ENCODE results near the gene TRDN.

The TRDN gene

DNA sequence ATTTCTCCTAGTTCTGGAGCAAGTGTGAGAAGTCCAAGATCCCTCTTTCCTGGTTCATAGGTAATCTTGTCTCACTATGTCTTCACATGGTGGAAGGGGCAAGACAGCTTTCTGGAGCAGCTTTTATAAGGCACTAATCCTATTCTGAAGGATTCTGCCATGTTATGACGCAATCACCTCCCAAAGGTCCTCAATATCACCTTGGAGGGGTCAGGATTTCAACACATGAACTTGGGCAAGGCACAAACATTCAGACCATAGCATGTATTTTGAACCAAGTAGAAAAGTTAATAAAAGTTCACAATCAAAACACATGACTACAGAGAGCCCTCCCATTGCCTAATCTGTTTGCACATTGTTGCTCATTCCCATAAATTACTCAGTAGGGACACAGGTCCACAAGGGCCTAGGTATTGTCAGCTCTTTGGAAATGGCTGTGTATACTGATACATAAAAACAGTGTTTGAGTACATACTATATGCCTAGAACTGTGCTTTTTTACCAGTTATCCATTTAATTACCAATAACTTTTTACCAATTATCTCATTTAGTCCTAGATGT, 11.3 kb upstream of the TRDN start:
- TF ChIP-seq, protein P1, sequence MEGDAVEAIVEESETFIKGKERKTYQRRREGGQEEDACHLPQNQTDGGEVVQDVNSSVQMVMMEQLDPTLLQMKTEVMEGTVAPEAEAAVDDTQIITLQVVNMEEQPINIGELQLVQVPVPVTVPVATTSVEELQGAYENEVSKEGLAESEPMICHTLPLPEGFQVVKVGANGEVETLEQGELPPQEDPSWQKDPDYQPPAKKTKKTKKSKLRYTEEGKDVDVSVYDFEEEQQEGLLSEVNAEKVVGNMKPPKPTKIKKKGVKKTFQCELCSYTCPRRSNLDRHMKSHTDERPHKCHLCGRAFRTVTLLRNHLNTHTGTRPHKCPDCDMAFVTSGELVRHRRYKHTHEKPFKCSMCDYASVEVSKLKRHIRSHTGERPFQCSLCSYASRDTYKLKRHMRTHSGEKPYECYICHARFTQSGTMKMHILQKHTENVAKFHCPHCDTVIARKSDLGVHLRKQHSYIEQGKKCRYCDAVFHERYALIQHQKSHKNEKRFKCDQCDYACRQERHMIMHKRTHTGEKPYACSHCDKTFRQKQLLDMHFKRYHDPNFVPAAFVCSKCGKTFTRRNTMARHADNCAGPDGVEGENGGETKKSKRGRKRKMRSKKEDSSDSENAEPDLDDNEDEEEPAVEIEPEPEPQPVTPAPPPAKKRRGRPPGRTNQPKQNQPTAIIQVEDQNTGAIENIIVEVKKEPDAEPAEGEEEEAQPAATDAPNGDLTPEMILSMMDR (IDR thresholded peaks at IDR 0.05; ENCODE audit: control insufficient read depth, extremely low read depth, insufficient read depth) = no peak
- no peak for DNase-seq (ENCODE audit: low read depth)
- no peak overlapping the region for H3K4me3 ChIP-seq (ENCODE audit: low read depth, low read length)

DNA sequence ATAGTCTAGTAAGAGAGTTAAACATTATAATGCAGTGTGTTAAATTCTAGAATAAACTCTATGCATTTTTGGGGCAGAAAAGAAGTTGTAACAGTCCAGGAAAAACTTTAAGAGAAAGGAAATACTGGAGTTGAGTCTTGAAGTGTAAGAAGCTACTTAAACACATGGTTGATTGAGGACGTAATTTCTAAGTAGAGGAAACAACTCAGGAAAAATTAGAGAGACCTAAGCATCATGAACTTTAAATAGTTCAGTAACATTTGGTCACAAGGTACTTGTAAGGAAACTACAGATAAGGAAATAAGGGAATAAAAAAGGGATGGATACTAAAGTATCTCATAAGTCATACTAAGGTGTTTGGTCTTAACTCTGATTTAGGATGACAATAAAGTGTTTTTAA, 4.7 kb upstream of the TRDN start:
- H3K4me3 ChIP-seq (ENCODE audit: low read depth, low read length) = no peak overlapping the region
- DNase-seq (ENCODE audit: low read depth) = no peak
- TF ChIP-seq, protein P1 (IDR thresholded peaks at IDR 0.05; ENCODE audit: control insufficient read depth, extremely low read depth, insufficient read depth) = no peak

DNA sequence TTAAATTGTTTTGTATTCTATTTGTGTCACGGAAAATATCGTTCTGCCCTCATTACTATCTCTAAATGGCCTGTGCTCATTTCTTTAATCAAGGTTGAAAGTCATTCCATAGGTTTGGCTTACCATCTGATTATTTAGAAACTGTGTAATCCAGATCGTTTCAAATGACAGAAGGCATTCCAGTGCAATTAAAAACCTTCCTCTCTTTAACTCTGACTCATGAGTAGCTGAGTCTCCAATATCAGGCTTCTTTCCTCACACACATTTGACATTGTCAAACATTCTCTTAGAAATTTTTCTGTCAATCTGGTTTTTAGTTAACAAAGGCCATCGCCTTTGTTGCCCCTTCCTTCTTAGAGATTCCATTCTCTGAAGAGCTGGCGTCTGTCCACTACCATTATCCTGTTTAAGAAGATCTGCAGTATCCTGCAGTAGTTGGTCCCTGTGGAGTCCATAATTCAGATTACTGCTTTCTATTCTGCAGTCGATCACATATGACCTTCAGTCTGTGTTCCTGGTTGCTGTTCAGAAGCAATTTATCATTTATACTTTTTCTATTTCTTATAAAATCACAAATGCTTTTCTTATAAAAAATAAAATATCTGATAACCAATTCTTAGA, 3.9 kb upstream of the TRDN start:
- TF ChIP-seq, protein P1 (IDR thresholded peaks at IDR 0.05; ENCODE audit: control insufficient read depth, extremely low read depth, insufficient read depth) = no peak
- no peak overlapping the region for H3K4me3 ChIP-seq (ENCODE audit: low read depth, low read length)
- DNase-seq (ENCODE audit: low read depth) = no peak

DNA sequence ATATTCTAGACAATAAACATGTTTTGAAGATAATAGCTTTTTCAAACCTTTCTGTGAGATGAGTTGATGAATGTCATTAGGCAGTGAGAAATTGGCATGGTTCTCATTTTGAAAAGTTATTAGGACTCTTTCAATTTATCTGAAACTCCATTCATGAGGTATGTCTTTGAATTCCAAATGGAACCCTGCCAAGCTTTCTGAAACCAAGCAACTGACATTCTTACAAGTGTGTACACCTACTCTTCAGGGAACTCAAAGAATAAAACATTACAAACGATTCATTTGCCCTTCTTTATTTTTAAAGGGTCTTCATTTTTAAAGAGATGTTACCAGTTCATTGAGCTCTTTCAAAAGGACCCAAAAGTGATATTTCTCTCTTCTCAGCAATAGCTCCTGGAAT, 2.1 kb upstream of the TRDN start:
- TF ChIP-seq, protein P1 (IDR thresholded peaks at IDR 0.05; ENCODE audit: control insufficient read depth, extremely low read depth, insufficient read depth) = no peak
- H3K4me3 ChIP-seq (ENCODE audit: low read depth, low read length) = no peak overlapping the region
- no peak for DNase-seq (ENCODE audit: low read depth)

DNA sequence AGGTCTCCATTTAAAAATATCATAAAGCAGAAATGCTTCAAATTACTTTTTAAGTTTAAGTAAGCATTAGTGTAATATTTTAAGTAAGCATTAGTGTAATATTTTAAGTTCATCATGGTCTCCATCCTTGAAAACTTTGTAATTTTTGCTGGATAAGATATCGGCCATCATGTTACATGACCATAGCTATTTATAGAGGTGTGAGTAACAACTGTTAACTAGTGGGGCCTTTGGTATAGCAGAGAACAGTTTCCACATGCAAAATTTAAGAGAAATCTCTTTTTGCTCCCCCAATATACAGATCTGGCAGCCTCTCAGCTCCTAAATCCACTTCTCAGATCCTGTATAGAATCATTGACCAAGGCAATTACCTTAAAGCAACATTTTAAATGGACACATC, 468 bp downstream of the TRDN start:
- no peak for DNase-seq (ENCODE audit: low read depth)

DNA sequence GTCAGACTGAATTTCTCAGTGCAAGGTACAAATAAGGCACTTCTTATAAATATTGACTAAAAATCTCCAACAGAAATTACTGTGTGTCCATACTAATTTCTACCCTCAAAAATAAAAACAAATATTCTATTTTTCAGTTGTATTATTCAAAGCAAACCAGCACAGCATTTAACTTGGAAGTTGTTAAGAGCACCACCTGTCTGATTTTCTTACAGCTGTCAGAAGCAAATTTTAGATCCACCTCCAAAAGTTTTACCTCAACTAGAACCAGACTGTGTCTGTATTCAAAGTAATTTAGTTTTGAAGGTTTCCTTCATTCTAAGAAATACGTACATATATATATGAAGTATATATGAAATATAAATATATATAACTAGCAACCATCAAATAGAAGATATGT, 1.2 kb downstream of the TRDN start:
- TF ChIP-seq, protein P1 (IDR thresholded peaks at IDR 0.05; ENCODE audit: control insufficient read depth, extremely low read depth, insufficient read depth) = no peak
- no peak for DNase-seq (ENCODE audit: low read depth)

More for the DNA sequence above, 468 bp downstream of the TRDN start:
- H3K4me3 ChIP-seq (ENCODE audit: low read depth, low read length) = no peak overlapping the region
- TF ChIP-seq, protein P1 (IDR thresholded peaks at IDR 0.05; ENCODE audit: control insufficient read depth, extremely low read depth, insufficient read depth) = no peak

DNA sequence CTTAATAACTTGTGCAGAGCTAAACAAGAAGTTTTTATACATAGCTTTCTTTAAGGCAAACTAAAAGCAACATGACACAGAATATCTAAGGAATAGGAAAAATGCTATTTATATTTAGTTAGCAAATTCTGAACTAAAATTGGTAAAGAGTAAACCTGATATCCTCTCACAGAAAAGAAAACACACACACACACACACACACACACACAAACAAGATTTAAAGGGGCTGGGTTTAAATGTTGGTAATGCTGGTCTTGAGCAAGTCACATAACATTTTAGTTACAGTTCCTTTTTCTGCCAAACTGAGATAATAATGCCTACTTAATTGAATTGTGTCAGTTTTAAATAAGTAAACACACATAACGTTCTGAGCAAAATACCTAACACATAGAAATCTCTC, 1.6 kb downstream of the TRDN start:
- no peak for DNase-seq (ENCODE audit: low read depth)
- TF ChIP-seq, protein P1 (IDR thresholded peaks at IDR 0.05; ENCODE audit: control insufficient read depth, extremely low read depth, insufficient read depth) = no peak
- H3K4me3 ChIP-seq (ENCODE audit: low read depth, low read length) = no peak overlapping the region

More for the DNA sequence above, 1.2 kb downstream of the TRDN start:
- no peak overlapping the region for H3K4me3 ChIP-seq (ENCODE audit: low read depth, low read length)
